GM19467 (cell line): ENCODE measurements around the gene TMEM240.
"Not testable (repeated sequence)": the region's sequence is repeated elsewhere in the genome, so short reads cannot be mapped to it uniquely, and the experiment has no call there.

Experiments used
- ATAC-seq: cut with Tn5 transposase; IDR thresholded peaks from one replicate; pipeline ENCODE4 v1.9.1; 2021; ENCODE audit warnings: mild to moderate bottlenecking, moderate library complexity; ENCODE audit not compliant: unreplicated experiment

TMEM240 gene

DNA sequence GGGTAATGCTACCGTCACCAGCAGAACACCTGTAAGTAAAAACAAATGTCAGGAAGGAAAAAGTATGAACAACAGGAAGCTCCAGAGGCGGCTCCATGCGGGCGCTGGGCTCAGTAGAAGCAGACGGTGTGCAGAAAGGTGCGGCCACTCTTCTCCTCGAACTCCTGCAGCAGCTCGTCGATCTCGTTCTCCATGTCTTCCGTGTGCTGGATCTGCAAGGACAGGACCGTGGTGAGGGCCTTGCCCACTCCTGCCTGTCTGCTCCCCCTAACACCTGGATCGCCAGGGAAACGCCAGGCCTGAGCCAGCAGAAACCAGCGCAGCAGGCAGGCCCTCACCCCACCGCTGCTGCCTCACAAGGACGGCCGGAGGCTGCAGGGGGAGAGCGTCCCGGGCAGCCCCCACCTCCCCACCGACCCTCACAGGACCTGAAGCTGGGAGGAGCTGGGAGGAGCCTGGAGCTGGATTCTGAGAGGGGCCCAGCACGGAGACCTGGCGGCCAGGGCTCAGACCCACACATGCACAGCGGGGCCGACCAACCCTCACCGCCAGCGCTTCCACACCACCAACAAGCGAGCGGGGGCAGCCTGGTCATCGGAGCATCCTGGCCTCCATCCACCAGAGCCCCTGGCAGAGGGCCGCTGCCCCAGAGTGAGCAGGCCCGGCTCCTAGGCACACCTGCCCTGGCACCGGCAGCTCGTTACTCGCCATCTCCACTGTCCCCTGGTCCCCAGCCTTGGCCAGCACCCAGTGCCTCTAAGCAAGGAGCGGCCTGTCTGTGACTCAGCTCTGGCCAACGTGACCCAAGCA, 1.7 kb upstream of the TMEM240 start:
- no peak for ATAC-seq

DNA sequence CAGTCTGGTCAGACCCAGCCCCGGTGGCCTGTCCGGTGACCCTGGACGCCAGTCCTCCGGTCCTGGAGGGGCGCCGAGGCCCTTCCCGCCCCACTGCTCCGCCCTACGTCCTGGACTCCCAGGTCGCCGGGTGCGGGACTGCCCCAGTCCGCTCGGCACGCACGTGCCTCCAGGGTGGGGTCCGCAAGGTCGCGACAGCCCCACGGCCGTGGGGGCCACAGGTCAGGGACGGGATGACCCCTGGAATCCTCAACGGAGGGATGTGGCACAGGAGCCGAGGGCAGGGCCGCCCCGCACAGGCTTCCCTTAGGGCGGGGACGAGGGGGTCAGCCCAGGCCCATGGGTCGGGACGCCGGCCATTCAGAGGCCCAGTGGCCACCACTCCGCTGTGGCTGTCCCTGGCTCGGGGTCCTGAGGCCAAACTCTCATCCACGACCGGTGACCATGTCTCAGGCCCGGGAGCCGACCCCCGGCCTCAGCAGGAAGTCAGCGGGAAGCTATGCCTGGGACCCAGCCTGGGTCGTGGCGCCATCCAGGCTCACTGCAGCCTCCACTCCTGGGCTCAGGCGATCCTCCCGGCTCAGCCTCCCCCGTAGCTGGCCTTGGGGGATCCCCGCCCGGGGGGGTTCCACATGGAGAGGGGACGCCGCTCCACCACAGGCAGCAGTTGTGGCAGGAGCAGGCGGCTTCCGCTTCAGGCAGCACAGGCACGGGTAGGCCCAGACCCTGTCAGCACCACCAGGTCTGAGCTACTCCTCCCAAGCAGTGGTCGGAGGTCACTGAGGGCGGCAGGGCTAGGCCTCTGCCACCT, 599 bp upstream of the TMEM240 start:
- no peak for ATAC-seq

DNA sequence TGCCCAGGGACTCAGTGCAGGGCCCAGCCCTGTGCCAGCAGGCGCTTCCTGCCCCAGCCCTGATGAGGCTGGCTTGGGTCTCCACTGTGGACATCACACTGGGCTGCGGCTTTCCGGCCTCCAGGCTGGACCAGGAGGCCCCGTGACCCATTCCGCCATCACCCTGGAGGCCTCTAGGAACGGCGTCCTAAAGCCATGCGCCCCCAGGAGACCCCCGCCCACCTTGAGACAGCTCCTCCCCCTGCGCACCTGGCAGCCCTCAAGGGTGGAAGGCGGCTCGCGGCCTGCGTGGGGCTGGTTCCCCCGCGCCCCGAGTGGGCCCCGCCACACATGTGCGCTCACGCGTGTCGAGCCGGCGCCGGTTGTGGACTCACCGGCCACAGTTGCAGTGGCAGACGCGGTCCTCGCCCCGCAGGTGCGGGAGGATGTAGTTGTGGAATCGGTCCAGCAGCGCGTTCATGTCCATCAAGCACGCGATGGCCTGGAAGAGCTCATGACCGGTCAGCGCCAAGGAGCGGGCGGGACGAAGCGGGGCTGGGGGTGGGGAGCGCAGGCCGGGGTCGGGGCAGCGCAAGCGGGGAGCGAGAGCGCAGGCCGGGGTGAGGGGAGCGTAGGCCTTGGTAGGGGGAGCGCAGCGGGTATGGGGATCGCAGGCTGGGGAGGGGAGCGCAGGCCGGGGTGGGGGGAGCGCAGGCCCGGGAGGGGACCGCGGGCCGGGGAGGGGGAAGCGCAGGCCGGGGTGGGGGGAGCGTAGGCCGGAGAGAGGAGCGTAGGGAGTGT, 924 bp downstream of the TMEM240 start:
- no peak for ATAC-seq

DNA sequence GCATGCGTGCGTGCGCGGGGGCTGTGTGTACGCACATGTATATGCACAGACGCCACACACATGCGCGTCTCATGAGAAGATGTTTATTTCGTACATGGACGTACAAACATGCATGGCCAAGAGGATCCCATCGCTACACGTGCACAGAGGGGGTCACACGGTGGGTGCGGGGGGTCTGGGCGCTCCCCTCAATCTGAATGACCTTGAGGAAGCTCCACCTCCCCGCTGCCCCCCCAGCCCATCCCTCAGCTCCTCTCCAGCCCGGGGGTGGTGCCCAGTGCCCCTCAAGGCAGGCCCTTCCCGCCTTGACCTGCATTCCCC, 1.5 kb downstream of the TMEM240 start:
- no peak for ATAC-seq

DNA sequence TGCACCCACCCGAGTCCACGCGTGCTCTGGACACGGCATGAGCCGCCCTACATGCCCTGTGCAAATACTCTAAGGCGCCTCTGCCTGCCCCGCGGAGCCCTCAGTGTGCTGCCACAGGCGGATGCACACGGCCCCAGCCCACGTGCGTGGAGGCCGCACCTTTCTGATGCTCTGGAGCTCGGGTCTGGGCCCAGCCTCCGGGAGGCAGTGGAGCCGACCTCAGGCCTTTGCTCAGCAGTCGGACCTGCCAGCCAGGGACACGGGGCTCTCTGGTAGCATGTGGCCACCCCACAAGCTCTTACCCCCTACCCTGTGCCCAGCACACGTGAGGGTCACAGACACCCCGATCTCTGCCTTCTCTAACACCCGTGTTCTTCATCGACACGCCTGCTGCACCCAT, 2.1 kb downstream of the TMEM240 start:
- ATAC-seq, result no peak

DNA sequence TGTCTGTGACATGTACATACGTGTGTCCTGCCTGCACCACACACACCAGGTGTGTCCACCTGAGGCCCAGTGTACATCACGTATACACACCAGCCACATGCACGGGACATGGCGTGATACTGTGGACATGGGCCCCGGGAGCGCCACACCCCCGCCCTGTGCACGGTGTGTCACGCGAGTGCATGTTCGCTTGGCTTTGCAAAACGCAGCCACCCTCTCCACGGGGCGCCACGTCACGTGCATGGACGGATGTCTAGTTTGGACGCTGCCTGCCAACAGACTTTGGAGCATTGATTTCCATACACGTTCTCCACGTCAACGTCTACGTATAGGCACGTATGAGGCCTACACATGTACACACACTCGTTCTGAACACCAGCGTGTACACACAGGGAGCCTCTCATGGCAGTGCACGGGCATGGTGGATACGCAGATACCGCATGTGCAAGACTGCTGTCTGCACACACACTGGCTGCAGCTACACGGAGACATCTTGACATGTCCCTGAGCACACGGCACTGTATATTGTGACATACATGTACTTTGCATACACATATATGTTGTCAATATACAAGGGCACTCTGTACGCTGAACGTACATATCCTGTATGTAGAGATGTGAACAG, 2.7 kb downstream of the TMEM240 start:
- no peak for ATAC-seq

DNA sequence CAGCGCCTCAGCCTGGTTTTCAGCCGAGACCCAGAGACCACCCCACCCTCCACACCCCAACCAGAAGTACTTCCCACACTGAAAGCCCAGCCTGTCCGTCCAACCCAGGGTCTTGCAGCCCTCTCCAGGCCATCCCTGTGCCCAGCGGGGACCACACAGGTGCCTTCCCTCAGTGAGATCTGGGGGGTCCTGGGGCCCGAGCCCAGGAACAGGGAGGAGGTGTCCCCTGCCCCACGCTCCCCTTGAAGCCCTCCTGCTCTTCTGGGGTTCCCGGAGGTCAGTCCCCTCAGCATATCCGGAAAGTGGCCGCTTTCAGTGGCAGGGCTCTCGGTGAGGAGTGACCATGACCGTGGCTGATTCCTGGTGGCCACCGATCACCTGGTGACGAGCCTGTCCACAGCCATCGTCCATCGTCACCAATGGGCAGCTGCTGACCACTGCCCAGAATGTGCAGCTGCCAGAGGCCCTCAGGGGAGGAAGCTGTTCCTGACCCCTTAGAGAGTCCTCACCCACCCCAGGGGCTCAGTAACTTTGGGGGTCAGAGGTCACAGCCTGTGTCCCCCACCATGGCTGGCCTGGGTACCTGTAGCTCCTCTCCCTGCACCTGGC, 3.4 kb downstream of the TMEM240 start:
- no peak for ATAC-seq

DNA sequence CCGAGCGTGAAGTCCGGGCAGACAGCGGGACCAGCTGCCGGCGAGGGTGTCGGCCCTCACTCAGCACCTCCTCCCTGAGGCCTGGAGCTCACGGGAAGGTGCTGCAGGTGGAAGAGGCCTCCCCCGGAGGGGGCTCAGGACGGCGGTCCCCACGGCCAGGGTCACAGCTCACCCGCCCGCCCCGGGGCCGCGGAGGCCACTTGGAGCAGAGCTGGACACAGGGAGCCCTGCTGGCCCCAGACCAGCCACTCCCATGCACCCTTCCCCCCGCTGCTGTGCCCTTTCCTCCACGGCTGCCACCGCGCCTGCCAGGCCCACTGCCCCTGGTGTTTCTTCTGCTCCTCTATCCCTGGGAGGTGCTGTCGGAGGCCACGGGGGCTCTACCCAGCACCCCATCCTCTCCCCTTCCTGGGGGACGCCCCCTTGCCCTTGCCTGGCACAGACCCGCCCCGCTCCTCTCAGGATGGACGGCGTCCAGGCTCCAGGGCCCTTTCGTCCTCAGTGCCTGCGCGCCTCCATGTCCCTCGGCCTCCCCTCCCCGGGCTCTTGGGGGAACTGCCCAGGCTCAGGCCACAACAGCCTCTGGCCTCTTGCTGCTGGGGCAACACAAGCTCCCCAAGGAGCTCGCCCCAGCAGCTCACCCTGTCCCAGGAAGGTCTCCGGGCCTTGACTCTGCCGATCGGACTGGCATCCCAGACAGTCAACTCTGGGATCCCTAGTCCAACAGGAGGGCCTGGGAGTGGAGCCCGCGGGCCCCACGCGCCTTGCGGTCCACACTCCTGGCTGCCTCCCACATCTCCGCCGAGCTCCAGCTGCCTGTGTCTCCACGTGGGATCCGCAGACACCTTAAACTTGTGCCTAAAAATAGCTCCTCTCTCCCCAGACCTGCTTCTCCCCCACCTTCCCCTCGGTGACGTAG, 4.1 kb downstream of the TMEM240 start:
- no peak for ATAC-seq

DNA sequence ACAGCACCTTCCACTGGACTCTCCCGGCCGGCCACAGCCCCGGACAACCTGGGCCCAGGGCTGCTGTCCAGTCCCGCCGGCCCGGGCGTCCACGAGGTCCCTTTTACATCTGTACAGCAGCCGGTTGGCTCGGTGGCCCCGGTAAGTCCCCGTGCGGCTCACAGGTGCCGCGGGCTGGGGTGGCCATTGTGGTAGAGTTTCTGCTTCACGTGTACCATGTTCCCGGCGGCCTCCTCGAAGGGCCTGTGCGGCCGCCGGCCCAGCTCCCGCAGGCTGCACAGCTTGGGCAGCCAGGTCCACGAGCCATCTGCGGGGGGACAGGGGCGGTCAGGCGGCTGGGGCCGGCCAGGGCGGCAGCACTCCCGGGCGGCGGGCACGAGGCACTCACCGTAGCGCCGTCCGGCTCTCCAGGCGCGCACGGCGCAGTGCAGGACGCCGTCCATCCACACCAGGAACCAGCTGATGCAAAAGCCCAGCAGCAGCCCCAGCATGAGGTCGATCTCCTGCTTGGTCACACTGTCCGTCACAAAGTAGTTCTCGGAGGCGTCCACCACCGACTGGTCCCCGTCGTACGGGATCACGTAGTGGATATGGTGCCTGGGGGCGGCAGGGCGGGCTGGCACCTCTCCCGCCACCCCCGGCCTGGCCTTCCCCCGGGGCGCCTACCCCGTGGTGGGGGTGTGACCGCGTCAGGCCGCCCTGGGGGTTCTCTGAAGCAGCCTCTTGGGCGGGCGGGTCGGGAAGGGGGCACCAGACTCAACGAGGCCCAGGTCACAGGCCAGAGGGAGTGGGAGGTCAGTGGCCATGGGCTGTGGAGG, 5.0 kb downstream of the TMEM240 start:
- ATAC-seq, result no peak

DNA sequence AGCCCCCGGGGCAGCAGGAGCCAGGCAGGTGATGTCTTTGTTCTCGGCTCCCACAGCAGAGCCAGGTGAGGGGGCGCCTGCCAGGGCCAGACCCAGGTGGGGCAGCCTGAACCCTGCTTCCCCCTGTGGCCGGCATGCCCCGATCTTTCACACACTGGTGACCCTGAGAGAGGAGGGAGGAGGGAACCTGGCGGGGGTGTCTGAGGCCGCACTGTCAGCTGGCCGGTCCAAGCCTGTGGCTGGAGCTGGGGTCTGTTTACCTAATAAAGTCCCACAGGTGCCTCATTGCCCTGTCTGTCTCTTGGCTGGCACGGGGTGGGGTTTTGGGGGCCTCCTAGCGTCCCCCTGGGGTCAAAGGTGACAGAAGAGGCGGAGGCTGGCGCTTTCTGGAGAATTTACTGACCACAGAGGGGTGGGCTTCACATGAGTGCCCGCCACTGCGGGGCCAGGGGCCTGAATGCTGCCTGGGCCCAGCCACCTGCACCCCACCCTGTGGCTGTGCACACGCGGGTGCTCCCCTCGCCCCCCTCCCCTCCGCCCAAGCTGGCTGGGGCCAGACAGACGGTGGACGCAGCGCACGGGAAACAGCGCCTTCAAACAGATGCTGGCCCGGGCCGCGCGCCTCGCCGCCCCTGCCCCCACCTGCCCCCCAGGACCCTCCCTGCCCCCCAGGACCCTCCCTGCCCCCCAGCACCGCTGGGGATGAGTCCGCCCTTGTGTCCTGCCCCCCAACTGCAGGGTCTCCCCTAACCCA, 5.8 kb downstream of the TMEM240 start:
- ATAC-seq, result no peak

DNA sequence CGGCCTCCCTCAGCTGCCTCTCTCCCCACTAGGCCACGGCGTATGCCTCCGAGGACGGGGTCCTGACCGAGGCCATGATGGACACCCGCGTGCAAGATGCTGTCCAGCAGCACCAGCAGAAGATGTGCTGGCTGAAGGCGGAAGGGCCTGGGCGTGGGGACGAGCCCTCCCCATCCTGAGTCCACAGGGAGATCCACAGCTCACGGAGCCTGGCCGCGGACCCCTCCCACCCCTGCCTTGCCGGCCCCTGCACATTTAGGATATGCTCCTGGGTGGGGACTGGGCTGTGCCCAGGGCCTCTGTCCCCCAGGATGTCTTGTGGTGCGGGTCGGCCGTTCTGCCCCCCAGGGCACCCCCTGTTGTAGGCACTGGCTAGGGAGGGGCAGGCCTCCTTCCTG, 6.5 kb downstream of the TMEM240 start:
- not testable (repeated sequence) for ATAC-seq

DNA sequence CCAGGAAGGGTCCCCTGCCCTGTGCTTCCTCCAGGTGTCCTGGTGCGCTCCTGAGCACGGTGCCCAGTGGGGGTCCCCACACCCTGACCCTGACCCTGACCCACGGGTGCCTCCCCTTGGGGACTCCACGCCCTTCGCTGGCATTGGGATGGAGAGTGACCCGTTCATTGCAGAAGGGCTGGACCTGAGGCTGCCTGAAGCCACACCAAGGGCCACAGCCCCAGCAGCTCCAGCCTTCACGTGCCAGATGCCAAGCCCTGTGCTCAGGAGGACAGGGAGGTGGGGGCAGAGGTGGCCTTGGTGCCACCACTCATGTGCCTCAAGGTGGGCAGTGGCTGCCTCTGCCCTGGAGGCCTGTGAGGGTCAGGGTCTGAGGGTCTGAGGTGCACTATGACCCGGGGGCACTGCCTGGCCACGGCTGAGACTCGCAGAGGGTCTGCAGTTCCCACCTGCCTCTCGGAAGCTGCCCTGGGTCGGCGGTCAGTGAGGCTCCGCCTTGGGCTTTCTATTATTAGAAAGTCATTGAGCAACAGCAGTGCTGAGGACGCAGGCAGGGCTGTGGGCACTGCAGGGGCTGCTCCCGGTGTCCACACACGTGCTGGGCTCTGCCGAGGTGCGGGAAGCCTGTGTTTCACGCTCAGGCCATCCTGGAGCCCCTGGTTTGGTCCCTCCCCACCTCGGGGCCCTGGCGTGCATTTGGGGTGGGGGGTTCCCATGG, 7.1 kb downstream of the TMEM240 start:
- ATAC-seq, result not testable (repeated sequence)

DNA sequence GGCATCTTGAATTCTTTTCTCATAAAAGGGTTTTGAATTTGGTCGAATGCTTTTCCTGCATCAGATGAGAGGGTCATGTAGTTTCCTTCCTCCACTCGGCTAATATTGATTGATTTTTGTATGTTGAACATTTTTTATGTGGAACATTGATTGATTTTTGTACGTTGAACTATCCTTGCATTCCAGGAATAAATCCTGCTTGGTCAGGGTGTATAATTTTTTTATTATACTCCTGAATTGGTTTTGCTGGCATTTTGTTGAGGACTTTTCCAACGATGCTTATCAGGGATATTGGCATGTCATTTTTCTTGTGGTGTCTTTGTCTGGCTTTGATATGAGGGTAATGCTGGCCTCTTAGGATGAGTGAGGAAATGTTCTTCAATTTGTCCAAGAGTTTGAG, 8.5 kb downstream of the TMEM240 start:
- ATAC-seq, result no peak

DNA sequence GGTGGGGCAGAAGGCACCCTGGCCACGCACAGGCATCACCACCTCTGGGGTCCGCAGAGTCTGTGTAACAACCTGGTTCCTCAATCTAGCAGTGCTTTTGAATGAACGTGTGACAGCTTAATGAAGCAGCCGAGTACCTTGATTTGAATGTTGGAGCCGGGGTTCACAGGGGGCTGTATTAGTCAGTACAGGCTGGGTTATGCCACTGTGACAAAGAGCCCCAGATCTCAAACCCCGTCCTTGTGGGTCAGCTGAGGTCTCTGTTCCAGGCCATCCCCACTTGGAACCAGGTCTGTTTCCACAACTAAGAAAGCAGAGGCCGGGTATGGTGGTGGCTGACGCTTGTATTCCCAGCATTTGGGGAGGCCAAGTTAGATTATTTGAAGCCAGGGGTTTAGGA, 10.5 kb downstream of the TMEM240 start:
- ATAC-seq, result no peak

DNA sequence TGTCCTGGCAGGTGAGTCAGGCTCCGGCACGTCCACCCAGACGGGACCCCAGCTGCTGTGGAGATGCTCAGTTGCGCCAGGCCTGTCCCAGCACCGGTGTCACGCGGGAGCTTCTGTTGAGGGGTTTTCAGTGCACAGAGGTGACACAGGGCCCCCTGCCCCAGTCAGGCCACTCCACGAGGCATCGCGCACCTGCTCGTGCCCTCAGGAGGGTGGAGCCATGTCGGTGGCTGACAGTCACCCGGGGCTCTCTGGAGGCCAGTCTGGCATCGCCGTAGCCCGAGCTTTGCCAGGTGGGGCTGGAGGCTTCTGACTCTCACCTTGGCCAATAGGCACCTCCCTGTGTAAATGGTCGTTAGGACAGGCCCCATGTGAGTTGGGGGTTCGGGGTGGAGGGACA, 11.1 kb downstream of the TMEM240 start:
- no peak for ATAC-seq

DNA sequence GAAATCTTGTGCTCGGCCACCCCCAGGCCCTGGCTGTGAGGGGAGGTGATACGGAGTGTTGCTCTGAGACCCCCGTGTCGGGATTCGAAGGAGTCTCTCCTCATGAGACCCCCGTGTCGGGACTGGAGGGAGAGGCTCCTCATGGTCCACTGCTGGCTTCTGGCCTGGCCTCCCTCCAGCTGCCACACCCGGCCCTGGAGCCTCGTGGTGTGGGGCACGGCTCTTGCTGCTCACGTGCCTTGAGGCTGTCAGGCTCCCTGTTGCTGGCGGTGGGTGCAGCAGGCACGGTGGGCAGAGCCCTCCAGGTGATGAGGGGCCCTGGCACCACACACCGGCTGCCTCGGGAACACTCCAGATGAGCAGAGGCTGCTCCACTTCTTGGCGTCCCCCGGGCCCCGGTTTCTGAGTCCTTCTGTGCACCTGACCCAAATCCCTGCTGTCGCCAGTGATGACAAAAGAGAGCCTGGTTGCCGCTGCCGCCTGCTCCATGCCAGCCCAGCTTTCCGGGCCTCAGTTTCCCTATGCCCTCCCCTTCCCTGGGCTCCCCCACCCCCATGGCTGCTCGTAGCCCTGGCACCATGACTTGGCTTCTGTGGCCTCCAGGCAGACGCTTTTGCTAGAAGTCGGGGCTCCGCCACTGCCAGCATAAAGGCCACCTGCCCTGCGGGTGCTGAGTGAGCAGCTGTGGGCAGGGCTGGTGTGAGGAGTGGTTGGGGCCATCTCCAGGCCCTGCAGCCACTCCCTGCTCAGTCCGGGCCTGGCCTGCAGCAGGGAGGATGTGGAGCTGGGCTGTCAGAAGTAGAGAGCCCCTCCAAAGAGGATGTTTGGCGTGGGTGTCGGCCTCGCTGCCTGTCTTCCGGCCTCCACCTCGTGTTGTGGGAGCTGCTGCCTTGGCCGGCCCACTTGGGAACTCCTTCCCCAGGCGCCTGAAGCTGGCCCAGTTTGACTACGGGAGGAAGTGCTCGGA, 11.8 kb downstream of the TMEM240 start:
- ATAC-seq, result no peak
